PC-9 (cell line): Measurements from ENCODE around the gene BMPR2. TPM values are rescaled to one million over a fixed set of nuclear protein-coding genes. Genes with fewer than 3 reads are reported as not detected.

ENCODE experiments used
- BruUV-seq: library from RNA; stranded (reverse); fragments of 400-500 nt; replicated peaks from 2 replicates; lab custom pipeline; 2021; lab: Mats Ljungman, UMichigan
- CTCF ChIA-PET: fragments of 300-600 bp; sonication (Branson Sonifier 250); formaldehyde crosslinking; loops from one replicate; lab custom pipeline; 2022; ENCODE audit warnings: antibody characterized with exemption; lab: Charles Lee
- POLR2A ChIA-PET: fragments of 300-600 bp; sonication (Branson Sonifier 250); formaldehyde crosslinking; loops from one replicate; lab custom pipeline; 2022; ENCODE audit warnings: antibody characterized with exemption; ENCODE audit not compliant: unreplicated experiment; lab: Charles Lee
- DNase-seq, 2 experiments: peaks; one replicate each; pipeline versions ENCODE4 v3.0.0 to v3.0.0-alpha.2; 2015 to 2022; ENCODE audit warnings: mixed read lengths in 1 of 2
- H2AFZ ChIP-seq: fragments of 200-600 bp; sonication (generic); 2 replicates; pipeline ENCODE4 v1.8.1; 2017; ENCODE audit warnings: antibody characterized with exemption
- H3F3A ChIP-seq: fragments of 200-600 bp; sonication (generic); 2 replicates; pipeline ENCODE4 v1.8.1; 2017; ENCODE audit warnings: antibody characterized with exemption, mild to moderate bottlenecking, low read depth; ENCODE audit not compliant: insufficient read depth
- H3K27ac ChIP-seq: fragments of 200-600 bp; sonication (generic); 2 replicates; pipeline ENCODE4 v1.6.1; 2016; ENCODE audit warnings: mixed run types
- H3K27me3 ChIP-seq: fragments of 200-600 bp; sonication (generic); 2 replicates; pipeline ENCODE4 v1.6.1; 2016; ENCODE audit warnings: low read depth, mixed run types; ENCODE audit not compliant: insufficient read depth
- H3K36me3 ChIP-seq: fragments of 200-600 bp; sonication (generic); 2 replicates; pipeline ENCODE4 v1.6.1; 2016; ENCODE audit warnings: low read depth, mixed run types
- H3K4me1 ChIP-seq: fragments of 200-600 bp; sonication (generic); replicated peaks from 2 replicates; pipeline ENCODE4 v1.6.1; 2016; ENCODE audit warnings: mixed run types; ENCODE audit not compliant: insufficient read depth
- H3K4me2 ChIP-seq: fragments of 200-600 bp; sonication (generic); 2 replicates; pipeline ENCODE4 v1.6.1; 2017; ENCODE audit warnings: mixed run types
- H3K4me3 ChIP-seq: fragments of 200-600 bp; sonication (generic); 2 replicates; pipeline ENCODE4 v1.6.1; 2016; ENCODE audit warnings: mixed run types
- H3K79me2 ChIP-seq: fragments of 200-600 bp; sonication (generic); 2 replicates; pipeline ENCODE4 v1.6.1; 2017; ENCODE audit warnings: low read depth, mixed run types
- H3K9me2 ChIP-seq: fragments of 200-600 bp; sonication (generic); 2 replicates; pipeline ENCODE4 v1.8.1; 2017; ENCODE audit warnings: mild to moderate bottlenecking; ENCODE audit not compliant: insufficient read depth
- H3K9me3 ChIP-seq: fragments of 200-600 bp; sonication (generic); 2 replicates; pipeline ENCODE4 v1.8.1; 2016; ENCODE audit warnings: low read depth; ENCODE audit not compliant: insufficient read depth
- H4K20me1 ChIP-seq: fragments of 200-600 bp; sonication (generic); 2 replicates; pipeline ENCODE4 v1.8.1; 2017; ENCODE audit not compliant: insufficient read depth
- CTCF ChIP-seq: fragments of 200-600 bp; sonication (generic); conservative IDR thresholded peaks from 2 replicates; pipeline ENCODE4 v1.6.1; 2017; ENCODE audit warnings: mixed run types, antibody characterized with exemption, mild to moderate bottlenecking, moderate library complexity
- EZH2 ChIP-seq: fragments of 200-600 bp; sonication (generic); IDR thresholded peaks from 2 replicates; pipeline ENCODE4 v1.8.0; 2017; ENCODE audit warnings: antibody characterized with exemption, low read depth
- intact Hi-C: fragments of 100-400 bp; cut with micrococcal nuclease; formaldehyde crosslinking; loops from one replicate; pipeline ENCODE4 v1.10.0; 2022; ENCODE audit not compliant: unreplicated experiment
- total RNA-seq: library from RNA; stranded (reverse); gene quantifications from 2 replicates; pipeline ENCODE4 v1.2.3, GENCODE V29; 2021

The BMPR2 gene
- total RNA-seq, 1 experiment from 2014 or later = 23.2 TPM

- no peak for TF ChIP-seq EZH2
- TF ChIP-seq CTCF = no peak
- intact Hi-C loops = no loop called here
- ChIA-PET CTCF (no interaction called here), POLR2A (no interaction called here)
- BruUV-seq = no TSS peak
- no peak overlapping the region for H3K4me3 ChIP-seq
- H3K4me2 ChIP-seq = no peak overlapping the region
- no peaks in the 10 kb centered on the region for H3K9me3 ChIP-seq
- H3K9me2 ChIP-seq = no peaks in the 10 kb centered on the region
- H3K36me3 ChIP-seq = no peaks in the 10 kb centered on the region
- no peaks in the 10 kb centered on the region for H3K4me1 ChIP-seq
- no peaks in the 10 kb centered on the region for H4K20me1 ChIP-seq
- no peak overlapping the region for H3K27ac ChIP-seq
- H3K27me3 ChIP-seq = no peaks in the 10 kb centered on the region
- H3K79me2 ChIP-seq = no peaks in the 10 kb centered on the region
- no peaks in the 10 kb centered on the region for H3F3A ChIP-seq
- H2AFZ ChIP-seq = no peak overlapping the region
- DNase-seq = no peak
Measured at GRCh38 chr2:202488671-202489070, 112.5 kb downstream of the BMPR2 start.

GRCh38 chr2:202490479-202490878, 114.4 kb downstream of the BMPR2 start:
- no peaks in the 10 kb centered on the region for H3K4me1 ChIP-seq
- H3K4me2 ChIP-seq = no peak overlapping the region
- no peaks in the 10 kb centered on the region for H3F3A ChIP-seq
- no peaks in the 10 kb centered on the region for H3K27me3 ChIP-seq
- no peaks in the 10 kb centered on the region for H3K9me3 ChIP-seq
- intact Hi-C loops = no loop called here
- no peaks in the 10 kb centered on the region for H4K20me1 ChIP-seq
- no peaks in the 10 kb centered on the region for H3K9me2 ChIP-seq
- TF ChIP-seq CTCF (no peak), EZH2 (no peak)
- ChIA-PET POLR2A (no interaction called here), CTCF (no interaction called here)
- H3K4me3 ChIP-seq = no peak overlapping the region
- no TSS peak for BruUV-seq
- no peaks in the 10 kb centered on the region for H3K36me3 ChIP-seq
- no peak overlapping the region for H2AFZ ChIP-seq
- H3K79me2 ChIP-seq = no peaks in the 10 kb centered on the region
- H3K27ac ChIP-seq = no peak overlapping the region
- DNase-seq = no peak

- no TSS peak for BruUV-seq
- no peaks in the 10 kb centered on the region for H3K9me3 ChIP-seq
- no peaks in the 10 kb centered on the region for H3F3A ChIP-seq
- H3K4me2 ChIP-seq = no peak overlapping the region
- no peaks in the 10 kb centered on the region for H3K4me1 ChIP-seq
- intact Hi-C loops = no loop called here
- H3K79me2 ChIP-seq = no peaks in the 10 kb centered on the region
- no peaks in the 10 kb centered on the region for H3K36me3 ChIP-seq
- H3K27me3 ChIP-seq = no peaks in the 10 kb centered on the region
- no peaks in the 10 kb centered on the region for H4K20me1 ChIP-seq
- H3K9me2 ChIP-seq = no peaks in the 10 kb centered on the region
- H2AFZ ChIP-seq = no peak overlapping the region
- no peak overlapping the region for H3K4me3 ChIP-seq
- ChIA-PET CTCF (no interaction called here), POLR2A (interaction anchor here (0.6 kb wide), 1 partner anchor 23 kb away, joined by 4 read pairs; no protein-coding TSS in a partner anchor)
- no peak overlapping the region for H3K27ac ChIP-seq
- TF ChIP-seq CTCF (no peak), EZH2 (no peak)
- no peak for DNase-seq
Measured at GRCh38 chr2:202491514-202491913, 115.4 kb downstream of the BMPR2 start.
